Transverse colon (tissue), 3 donors: ENCODE results near the gene PAFAH2.

Experiments
- EP300 ChIP-seq: sonication (generic); formaldehyde crosslinking; IDR thresholded peaks from one replicate; pipeline ENCODE4 v1.6.1; 2017; ENCODE audit warnings: antibody characterized with exemption, low read depth
- POLR2A ChIP-seq: fragments of 450-650 bp; IDR thresholded peaks from one replicate; pipeline ENCODE4 v1.6.1; 2016; ENCODE audit warnings: antibody characterized with exemption, mild to moderate bottlenecking, moderate library complexity
- TF ChIP-seq, protein P1 (sequence below), 5 experiments: fragments of 200-600 bp in 3 of 5; fragments of 450-650 bp in 2 of 5; sonication (generic) in 3 of 5; IDR thresholded peaks; 1 replicate in 2 of 5; 2 replicates in 3 of 5; pipeline ENCODE4 v1.5.1; 2016 to 2017; ENCODE audit warnings: antibody characterized with exemption in 5 of 5, inconsistent platforms in 3 of 5, mild to moderate bottlenecking in 2 of 5, moderate library complexity in 1 of 5

DNA sequence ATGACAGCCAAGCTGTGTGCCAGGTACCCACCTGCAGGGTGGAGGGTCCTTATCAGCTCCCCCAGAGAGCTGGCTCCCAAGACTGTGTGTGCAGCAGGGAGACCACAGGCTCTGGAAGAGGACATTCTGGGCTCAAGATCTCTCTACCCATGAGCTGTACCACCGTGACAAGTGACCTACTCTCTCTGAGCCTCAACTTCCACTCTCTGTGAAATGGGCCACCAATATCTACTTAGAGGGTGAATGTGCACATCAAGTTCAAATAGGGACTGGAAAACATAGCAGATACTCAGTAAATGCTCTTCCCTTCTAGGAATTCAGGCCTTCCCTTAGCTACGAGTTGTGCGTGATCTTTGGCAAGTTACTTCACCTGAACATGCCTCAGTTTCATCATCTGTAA lies 46.6 kb upstream of the PAFAH2 start:
- TF ChIP-seq, protein P1, sequence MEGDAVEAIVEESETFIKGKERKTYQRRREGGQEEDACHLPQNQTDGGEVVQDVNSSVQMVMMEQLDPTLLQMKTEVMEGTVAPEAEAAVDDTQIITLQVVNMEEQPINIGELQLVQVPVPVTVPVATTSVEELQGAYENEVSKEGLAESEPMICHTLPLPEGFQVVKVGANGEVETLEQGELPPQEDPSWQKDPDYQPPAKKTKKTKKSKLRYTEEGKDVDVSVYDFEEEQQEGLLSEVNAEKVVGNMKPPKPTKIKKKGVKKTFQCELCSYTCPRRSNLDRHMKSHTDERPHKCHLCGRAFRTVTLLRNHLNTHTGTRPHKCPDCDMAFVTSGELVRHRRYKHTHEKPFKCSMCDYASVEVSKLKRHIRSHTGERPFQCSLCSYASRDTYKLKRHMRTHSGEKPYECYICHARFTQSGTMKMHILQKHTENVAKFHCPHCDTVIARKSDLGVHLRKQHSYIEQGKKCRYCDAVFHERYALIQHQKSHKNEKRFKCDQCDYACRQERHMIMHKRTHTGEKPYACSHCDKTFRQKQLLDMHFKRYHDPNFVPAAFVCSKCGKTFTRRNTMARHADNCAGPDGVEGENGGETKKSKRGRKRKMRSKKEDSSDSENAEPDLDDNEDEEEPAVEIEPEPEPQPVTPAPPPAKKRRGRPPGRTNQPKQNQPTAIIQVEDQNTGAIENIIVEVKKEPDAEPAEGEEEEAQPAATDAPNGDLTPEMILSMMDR (IDR thresholded peaks at IDR 0.05) = no peak
- TF ChIP-seq POLR2A (no peak), EP300 (no peak)
